Activated T-helper 2 cell treated with anti-CD3 and anti-CD28 coated beads, Interferon-gamma antibody, Interleukin-2, Interleukin-4, amounts not matched to agents 10 μg/mL and 5 μg/mL and 100 μg/mL, durations not matched to agents 14 hours and 24 hours and 36 hours (primary cell): ENCODE results near the gene UBC. TPM values are rescaled to one million over a fixed set of nuclear protein-coding genes. Genes with fewer than 3 reads are reported as not detected.
A peak's percentile ranks its signal among the peaks of the same experiment; 100 is the strongest.

ENCODE experiments used
- DNase-seq: peaks from one replicate; pipeline ENCODE4 v3.0.0; 2021; ENCODE audit warnings: low spot score
- H3K27ac Mint-ChIP-seq: one replicate; pipeline ENCODE4 v1.8.0; 2021; ENCODE audit warnings: mixed read lengths
- H3K27me3 Mint-ChIP-seq: one replicate; pipeline ENCODE4 v1.8.0; 2021; ENCODE audit warnings: low read depth, mixed read lengths
- H3K36me3 Mint-ChIP-seq: one replicate; pipeline ENCODE4 v1.8.0; 2021; ENCODE audit warnings: low read depth, mixed read lengths
- H3K4me1 Mint-ChIP-seq: one replicate; pipeline ENCODE4 v1.8.0; 2021; ENCODE audit warnings: low read depth, mixed read lengths
- H3K4me3 Mint-ChIP-seq: one replicate; pipeline ENCODE4 v1.8.0; 2021; ENCODE audit warnings: low read depth, mild to moderate bottlenecking, moderate library complexity, mixed read lengths
- H3K9me3 Mint-ChIP-seq: one replicate; pipeline ENCODE4 v1.8.0; 2021; ENCODE audit warnings: mixed read lengths
- intact Hi-C: fragments of 100-400 bp; cut with micrococcal nuclease; formaldehyde crosslinking; loops from one replicate; pipeline ENCODE4 v1.15.1; 2023
- total RNA-seq: library from RNA; stranded (reverse); gene quantifications from 2 replicates; pipeline ENCODE4 v1.2.3, GENCODE V29; 2022

Gene UBC
- 831 and 874 TPM in 2 replicates for total RNA-seq

GRCh38 chr12:124914392-124915238 is at the start of gene UBC:
TSS of gene UBC (minus strand) at chr12:124914650. CDS start at chr12:124913771, 879 bp downstream.
- H3K27me3 Mint-ChIP-seq, result no peaks in the 10 kb centered on the region

GRCh38 chr12:124963211-124963610 is 48.8 kb upstream of the UBC start:
- H3K27me3 Mint-ChIP-seq, result no peaks in the 10 kb centered on the region
- peaks cover 64% of the 10 kb centered on the region for H3K36me3 Mint-ChIP-seq
- no peak overlapping the region for H3K4me3 Mint-ChIP-seq
- intact Hi-C loops, result no loop called here
- no peak for DNase-seq
- no peaks in the 10 kb centered on the region for H3K9me3 Mint-ChIP-seq
- H3K4me1 Mint-ChIP-seq, result no peaks in the 10 kb centered on the region
- H3K27ac Mint-ChIP-seq, result no peak overlapping the region

More at GRCh38 chr12:124914392-124915238, at the start of gene UBC:
- peak within 1 kb of the TSS; percentile 94 for H3K27ac Mint-ChIP-seq
- H3K4me3 Mint-ChIP-seq, result peak within 1 kb of the TSS; percentile 93
- intact Hi-C loops, result loop anchor here (5.0 kb wide), 1 partner anchor 447 kb away; no protein-coding TSS in a partner anchor
- peak; percentile 88 for DNase-seq
- no peaks in the 10 kb centered on the region for H3K9me3 Mint-ChIP-seq
- peaks cover 63% of the 10 kb centered on the region for H3K4me1 Mint-ChIP-seq
- peaks cover 41% of the 10 kb centered on the region for H3K36me3 Mint-ChIP-seq

- DNase-seq, result no peak
- Mint-ChIP-seq H3K4me3 (no peak overlapping the region), H3K27me3 (no peaks in the 10 kb centered on the region), H3K4me1 (no peaks in the 10 kb centered on the region), H3K36me3 (peaks cover 61% of the 10 kb centered on the region), H3K27ac (no peak overlapping the region), H3K9me3 (no peaks in the 10 kb centered on the region)
- intact Hi-C loops, result no loop called here
These were observed 46.6 kb upstream of the UBC start for GRCh38 chr12:124961055-124961454.

GRCh38 chr12:124956571-124956970 is 42.1 kb upstream of the UBC start:
- Mint-ChIP-seq H3K27ac (no peak overlapping the region), H3K9me3 (no peaks in the 10 kb centered on the region), H3K27me3 (no peaks in the 10 kb centered on the region), H3K4me3 (no peak overlapping the region), H3K4me1 (no peaks in the 10 kb centered on the region), H3K36me3 (peaks cover 54% of the 10 kb centered on the region)
- intact Hi-C loops, result no loop called here
- no peak for DNase-seq

DNA sequence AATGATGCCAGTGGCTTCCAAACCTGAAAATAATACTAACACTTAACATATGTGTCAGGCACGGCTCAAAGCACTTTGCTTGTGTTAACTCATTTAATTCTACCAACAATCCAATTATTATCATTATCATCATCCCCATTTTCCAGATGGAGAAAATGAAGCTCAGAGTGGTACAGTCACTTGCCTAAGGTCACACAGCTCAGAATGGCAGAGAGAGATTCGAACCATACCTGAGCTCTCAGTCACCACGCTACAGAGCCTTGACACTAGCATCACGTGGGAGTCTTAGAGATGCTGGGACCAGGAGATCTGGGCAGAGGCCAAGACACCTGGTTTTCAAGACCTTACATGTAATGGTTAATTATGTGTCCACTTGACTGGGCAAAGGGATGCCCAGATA is 40.3 kb upstream of the UBC start:
- H3K36me3 Mint-ChIP-seq, result peaks cover 52% of the 10 kb centered on the region
- H3K27me3 Mint-ChIP-seq, result no peaks in the 10 kb centered on the region
- H3K4me3 Mint-ChIP-seq, result no peak overlapping the region
- no peak overlapping the region for H3K27ac Mint-ChIP-seq
- DNase-seq, result no peak
- no peaks in the 10 kb centered on the region for H3K4me1 Mint-ChIP-seq
- H3K9me3 Mint-ChIP-seq, result no peaks in the 10 kb centered on the region
- intact Hi-C loops, result no loop called here

- Mint-ChIP-seq H3K9me3 (no peaks in the 10 kb centered on the region), H3K36me3 (peaks cover 53% of the 10 kb centered on the region), H3K27ac (no peak overlapping the region), H3K4me3 (no peak overlapping the region), H3K4me1 (no peaks in the 10 kb centered on the region), H3K27me3 (no peaks in the 10 kb centered on the region)
- intact Hi-C loops, result no loop called here
- DNase-seq, result no peak
These were observed 39.4 kb upstream of the UBC start for GRCh38 chr12:124953689-124954405.

- no peaks in the 10 kb centered on the region for H3K9me3 Mint-ChIP-seq
- H3K4me3 Mint-ChIP-seq, result no peak overlapping the region
- H3K36me3 Mint-ChIP-seq, result peaks cover 54% of the 10 kb centered on the region
- no peak overlapping the region for H3K27ac Mint-ChIP-seq
- DNase-seq, result no peak
- H3K4me1 Mint-ChIP-seq, result no peaks in the 10 kb centered on the region
- H3K27me3 Mint-ChIP-seq, result no peaks in the 10 kb centered on the region
- intact Hi-C loops, result no loop called here
These were observed 38.4 kb upstream of the UBC start for GRCh38 chr12:124952801-124953200.

DNA sequence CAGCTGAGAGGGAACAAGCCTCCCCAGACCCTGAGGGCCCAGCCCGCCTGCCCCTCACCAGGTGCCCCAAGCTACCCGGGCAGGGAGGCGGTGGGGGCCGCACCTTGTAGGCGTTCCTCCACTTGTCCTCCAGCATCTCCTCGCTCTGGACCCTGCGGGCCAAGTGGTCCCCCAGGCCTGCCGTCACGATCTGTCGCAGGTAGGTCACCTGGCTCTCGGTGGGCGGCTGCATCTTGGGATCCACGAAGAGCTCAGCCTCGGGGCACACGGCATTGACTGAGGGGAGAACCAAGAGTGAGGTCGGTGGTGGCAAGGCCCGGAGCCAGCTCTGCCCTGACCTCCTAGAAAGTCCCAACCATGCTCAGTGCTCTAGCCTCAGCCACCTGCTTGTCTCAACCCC is 37.8 kb upstream of the UBC start:
- no peaks in the 10 kb centered on the region for H3K4me1 Mint-ChIP-seq
- H3K36me3 Mint-ChIP-seq, result peaks cover 50% of the 10 kb centered on the region
- no peaks in the 10 kb centered on the region for H3K9me3 Mint-ChIP-seq
- intact Hi-C loops, result no loop called here
- no peaks in the 10 kb centered on the region for H3K27me3 Mint-ChIP-seq
- DNase-seq, result no peak
- H3K27ac Mint-ChIP-seq, result no peak overlapping the region
- H3K4me3 Mint-ChIP-seq, result no peak overlapping the region

GRCh38 chr12:124949779-124950728 is 35.6 kb upstream of the UBC start:
- no peak for DNase-seq
- Mint-ChIP-seq H3K36me3 (peaks cover 58% of the 10 kb centered on the region), H3K4me3 (no peak overlapping the region), H3K27ac (no peak overlapping the region), H3K4me1 (no peaks in the 10 kb centered on the region), H3K27me3 (no peaks in the 10 kb centered on the region), H3K9me3 (no peaks in the 10 kb centered on the region)
- intact Hi-C loops, result no loop called here

GRCh38 chr12:124949066-124949465 is 34.6 kb upstream of the UBC start:
- no peak for DNase-seq
- H3K4me3 Mint-ChIP-seq, result no peak overlapping the region
- H3K27me3 Mint-ChIP-seq, result no peaks in the 10 kb centered on the region
- no peaks in the 10 kb centered on the region for H3K9me3 Mint-ChIP-seq
- H3K4me1 Mint-ChIP-seq, result no peaks in the 10 kb centered on the region
- H3K36me3 Mint-ChIP-seq, result peaks cover 54% of the 10 kb centered on the region
- no peak overlapping the region for H3K27ac Mint-ChIP-seq
- intact Hi-C loops, result no loop called here

DNA sequence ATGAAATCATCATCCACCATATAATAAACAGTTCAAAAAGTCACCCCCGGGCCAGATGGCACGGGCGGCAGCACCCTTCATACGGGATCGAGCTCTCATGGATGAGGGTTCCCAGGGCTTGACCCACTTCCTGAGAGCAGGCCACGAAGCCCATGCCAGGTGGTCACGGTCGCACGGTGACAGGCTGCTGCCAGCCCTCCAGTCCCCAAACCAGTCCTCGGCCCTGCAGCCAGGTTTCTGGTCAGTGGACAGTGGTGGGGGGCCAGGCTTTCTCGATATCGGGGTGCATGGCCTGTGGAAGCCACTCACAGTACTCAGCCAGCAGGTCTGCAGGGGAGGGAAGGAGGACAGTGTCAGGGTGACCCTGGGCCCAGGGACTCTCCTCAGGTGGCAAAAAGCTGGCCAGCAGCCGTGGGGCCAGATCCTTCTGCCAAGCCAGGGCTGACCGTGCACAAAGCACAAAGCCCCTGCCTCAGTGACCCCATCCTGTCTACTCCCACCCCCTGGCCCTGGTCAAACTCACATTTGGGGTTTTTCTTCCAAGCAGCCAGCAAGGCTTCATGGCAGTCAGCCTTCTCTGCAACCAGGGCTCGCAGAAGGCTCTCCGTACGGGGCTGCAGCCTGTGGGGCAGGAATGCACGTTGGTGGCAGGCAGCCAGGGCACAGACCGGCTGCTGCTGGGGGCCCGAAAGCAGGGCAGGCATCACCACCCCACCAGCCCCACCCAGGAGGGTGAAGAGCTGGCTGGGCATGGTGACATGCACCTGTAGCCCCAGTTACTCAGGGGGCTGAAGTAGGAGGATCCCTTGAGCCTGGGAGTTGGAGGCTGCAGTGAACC is 33.3 kb upstream of the UBC start:
- DNase-seq, result no peak
- H3K27me3 Mint-ChIP-seq, result no peaks in the 10 kb centered on the region
- no peak overlapping the region for H3K4me3 Mint-ChIP-seq
- H3K27ac Mint-ChIP-seq, result no peak overlapping the region
- H3K4me1 Mint-ChIP-seq, result no peaks in the 10 kb centered on the region
- no peaks in the 10 kb centered on the region for H3K9me3 Mint-ChIP-seq
- H3K36me3 Mint-ChIP-seq, result peaks cover 47% of the 10 kb centered on the region
- intact Hi-C loops, result no loop called here

DNA sequence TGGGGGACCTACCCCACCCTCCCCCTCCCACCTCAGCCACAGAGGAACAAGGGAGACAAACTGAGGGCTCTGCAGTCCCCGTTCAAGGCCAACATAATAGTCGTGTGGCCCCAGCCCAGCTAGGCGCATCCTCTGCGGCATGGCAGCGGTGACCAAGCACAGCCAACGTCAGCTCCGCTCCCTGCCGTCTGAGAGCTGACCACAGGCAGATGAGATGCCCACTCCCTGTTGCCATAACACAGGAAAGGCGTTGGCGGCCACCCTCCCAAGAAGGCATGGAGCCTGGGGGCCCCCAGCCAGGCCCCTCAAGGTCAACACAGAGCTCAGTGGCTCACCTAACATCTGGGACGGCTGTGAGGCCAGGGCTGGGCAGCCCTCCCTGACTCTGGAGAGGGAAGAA is 32.6 kb upstream of the UBC start:
- Mint-ChIP-seq H3K27ac (no peak overlapping the region), H3K4me3 (no peak overlapping the region), H3K9me3 (no peaks in the 10 kb centered on the region), H3K27me3 (no peaks in the 10 kb centered on the region), H3K4me1 (no peaks in the 10 kb centered on the region), H3K36me3 (peaks cover 43% of the 10 kb centered on the region)
- intact Hi-C loops, result no loop called here
- no peak for DNase-seq
